Esophagus muscularis mucosa (tissue), 4 donors: ENCODE data around the gene PSMA5. TPM values are rescaled to one million over a fixed set of nuclear protein-coding genes. Genes with fewer than 3 reads are reported as not detected.
A peak's percentile ranks its signal among the peaks of the same experiment; 100 is the strongest.

ENCODE experiments used
- DNase-seq: peaks from one replicate; pipeline ENCODE4 v3.0.0-alpha.2; 2017; ENCODE audit errors: extremely low spot score
- H3K27ac ChIP-seq, 4 donors: fragments of 200-600 bp; sonication (generic); replicated peaks in 1 of 4; 1 replicate in 3 of 4; 2 replicates in 1 of 4; pipeline ENCODE4 v1.5.1; 2016 to 2019; ENCODE audit warnings: mild to moderate bottlenecking in 1 of 4
- H3K27me3 ChIP-seq, 4 donors: fragments of 200-600 bp; sonication (generic); one replicate each; pipeline versions ENCODE4 v1.5.1 to v1.6.0; 2016 to 2019
- H3K36me3 ChIP-seq, 4 donors: fragments of 200-600 bp; sonication (generic); one replicate each; pipeline ENCODE4 v1.5.1; 2016 to 2019
- H3K4me1 ChIP-seq, 4 donors: fragments of 200-600 bp; sonication (generic); one replicate each; pipeline ENCODE4 v1.5.1; 2016 to 2019
- H3K4me3 ChIP-seq, 4 donors: fragments of 200-600 bp; sonication (generic); 1 replicate in 2 of 4; 2 replicates in 2 of 4; pipeline ENCODE4 v1.5.1; 2016 to 2019; ENCODE audit warnings: mild to moderate bottlenecking in 4 of 4, moderate library complexity in 1 of 4
- H3K9me3 ChIP-seq, 4 donors: fragments of 200-600 bp; sonication (generic); 1 replicate in 3 of 4; 2 replicates in 1 of 4; pipeline ENCODE4 v1.5.1; 2016 to 2019
- EP300 ChIP-seq: sonication (generic); formaldehyde crosslinking; IDR thresholded peaks from one replicate; pipeline ENCODE4 v1.6.1; 2017; ENCODE audit warnings: antibody characterized with exemption
- POLR2A ChIP-seq: fragments of 450-650 bp; IDR thresholded peaks from one replicate; pipeline ENCODE4 v1.6.1; 2017; ENCODE audit warnings: antibody characterized with exemption, moderate library complexity, mild to moderate bottlenecking, low read depth
- POLR2AphosphoS5 ChIP-seq, 2 donors: sonication (generic); formaldehyde crosslinking; IDR thresholded peaks; one replicate each; pipeline ENCODE4 v1.6.1; 2017; ENCODE audit warnings: antibody characterized with exemption in 2 of 2
- WGBS: methylation state at CpG from one replicate; pipeline ENCODE4 v1.1.5; 2018; 5-methylcytosine and 5-hydroxymethylcytosine counted together
- intact Hi-C: fragments of 100-400 bp; cut with DNase I; formaldehyde crosslinking; loops from one replicate; pipeline ENCODE4 v1.15.1; 2023
- total RNA-seq, 4 donors: library from RNA; depleted of rRNA; stranded (reverse); fragments of >200 nt; gene quantifications; one replicate each; pipeline versions ENCODE4 v1.1.0 to v1.2.1, GENCODE V29; 2016
- TF ChIP-seq, protein P1 (sequence below), 3 experiments: fragments of 200-600 bp in 2 of 3; fragments of 450-650 bp in 1 of 3; sonication (generic) in 2 of 3; IDR thresholded peaks; one replicate each; pipeline ENCODE4 v1.5.1; 2017 to 2019; ENCODE audit warnings: antibody characterized with exemption in 3 of 3, mild to moderate bottlenecking in 2 of 3, moderate library complexity in 1 of 3

PSMA5 gene
- total RNA-seq, 4 donors from 2014 or later, result 15.8 to 29.8 (median 27.4) TPM

DNA sequence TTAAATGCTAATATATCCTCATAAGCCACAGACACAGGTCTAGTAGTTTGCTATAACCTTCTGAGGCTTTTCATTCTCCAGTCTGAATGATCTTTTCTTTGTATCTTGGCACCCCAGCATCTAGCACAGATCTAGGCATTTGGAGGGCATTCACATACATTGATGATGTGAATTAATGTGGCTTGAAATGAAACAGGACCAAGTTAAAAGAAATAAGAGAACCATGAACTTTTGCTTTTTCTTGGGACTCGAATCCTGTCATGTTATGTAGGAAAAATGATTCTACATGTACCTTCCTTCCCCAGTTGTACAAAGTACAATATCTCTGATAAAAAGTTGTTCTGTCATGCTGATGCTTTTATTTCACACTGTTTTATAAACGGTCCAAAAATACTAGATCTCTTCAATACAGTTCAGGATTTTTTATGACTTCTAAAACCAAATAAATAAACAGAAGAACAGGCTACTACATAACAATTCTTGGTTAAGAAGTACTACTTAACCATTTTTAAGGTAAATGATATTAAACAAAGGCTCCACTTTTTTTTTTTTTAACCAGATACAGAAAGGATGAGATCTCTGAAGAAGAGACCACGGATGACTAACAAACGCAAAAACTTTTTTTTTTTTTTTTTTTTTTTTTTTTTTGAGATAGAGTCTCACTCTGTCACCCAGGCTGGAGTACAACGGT lies 31.5 kb downstream of the PSMA5 start:
- Histone ChIP-seq H3K4me3 (peak overlapping the region; percentile 40 to 81 (median 71)), H3K4me1 (peaks cover 59 to 87% (median 83%) of the 10 kb centered on the region in 4 donors)
- intact Hi-C loops, result no loop called here

DNA sequence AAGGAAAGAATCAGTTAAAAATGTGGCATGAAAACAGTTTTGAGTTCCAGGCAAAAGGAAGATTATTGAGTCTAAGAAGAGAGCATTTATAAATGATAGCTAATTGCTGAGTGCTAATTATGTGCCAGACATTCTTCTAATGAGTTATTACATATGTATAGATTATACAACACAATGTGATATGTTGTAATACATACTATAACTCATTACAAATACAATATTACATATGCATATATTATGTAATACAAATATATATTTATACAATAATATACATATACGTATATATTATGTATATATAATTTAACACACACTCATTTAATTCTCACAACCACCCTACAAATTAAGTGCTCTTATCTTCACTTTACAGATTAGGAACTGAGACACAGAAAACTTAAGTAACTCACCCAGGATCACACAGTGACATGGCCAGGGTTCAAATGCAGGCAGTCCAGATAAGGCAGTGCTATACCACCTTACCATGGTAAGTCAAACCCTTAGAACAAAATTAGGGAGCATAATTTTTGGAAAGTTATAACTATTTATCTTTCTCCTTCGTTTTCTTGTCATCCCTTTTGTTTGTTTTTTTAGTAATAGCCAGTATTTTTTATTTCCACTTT lies 32.5 kb downstream of the PSMA5 start:
- Histone ChIP-seq H3K4me1 (peaks cover 61 to 90% (median 88%) of the 10 kb centered on the region in 4 donors), H3K9me3 (no peaks in the 10 kb centered on the region), H3K27me3 (no peaks in the 10 kb centered on the region), H3K36me3 (no peaks in the 10 kb centered on the region), H3K27ac (peak overlapping the region; percentile 82 to 95 (median 90)), H3K4me3 (peak overlapping the region; percentile 33 to 81 (median 58))
- TF ChIP-seq POLR2AphosphoS5 (IDR thresholded peaks at IDR 0.05), result no peak
- TF ChIP-seq, protein P1, sequence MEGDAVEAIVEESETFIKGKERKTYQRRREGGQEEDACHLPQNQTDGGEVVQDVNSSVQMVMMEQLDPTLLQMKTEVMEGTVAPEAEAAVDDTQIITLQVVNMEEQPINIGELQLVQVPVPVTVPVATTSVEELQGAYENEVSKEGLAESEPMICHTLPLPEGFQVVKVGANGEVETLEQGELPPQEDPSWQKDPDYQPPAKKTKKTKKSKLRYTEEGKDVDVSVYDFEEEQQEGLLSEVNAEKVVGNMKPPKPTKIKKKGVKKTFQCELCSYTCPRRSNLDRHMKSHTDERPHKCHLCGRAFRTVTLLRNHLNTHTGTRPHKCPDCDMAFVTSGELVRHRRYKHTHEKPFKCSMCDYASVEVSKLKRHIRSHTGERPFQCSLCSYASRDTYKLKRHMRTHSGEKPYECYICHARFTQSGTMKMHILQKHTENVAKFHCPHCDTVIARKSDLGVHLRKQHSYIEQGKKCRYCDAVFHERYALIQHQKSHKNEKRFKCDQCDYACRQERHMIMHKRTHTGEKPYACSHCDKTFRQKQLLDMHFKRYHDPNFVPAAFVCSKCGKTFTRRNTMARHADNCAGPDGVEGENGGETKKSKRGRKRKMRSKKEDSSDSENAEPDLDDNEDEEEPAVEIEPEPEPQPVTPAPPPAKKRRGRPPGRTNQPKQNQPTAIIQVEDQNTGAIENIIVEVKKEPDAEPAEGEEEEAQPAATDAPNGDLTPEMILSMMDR (IDR thresholded peaks at IDR 0.05), result no peak
- no peak for TF ChIP-seq EP300
- TF ChIP-seq POLR2A, result no peak
- no peak for DNase-seq
- intact Hi-C loops, result no loop called here
- 39% methylated on average over 2 of the region's 2 CpGs for WGBS

More for the DNA sequence above, 31.5 kb downstream of the PSMA5 start:
- no peaks in the 10 kb centered on the region for H3K27me3 ChIP-seq
- H3K27ac ChIP-seq, result peak overlapping the region; percentile 82 to 95 (median 90)
- H3K9me3 ChIP-seq, result no peaks in the 10 kb centered on the region
- WGBS, result 53% methylated on average over 5 of the region's 5 CpGs
- DNase-seq, result no peak
- TF ChIP-seq, protein P1 (IDR thresholded peaks at IDR 0.05), result no peak
- TF ChIP-seq POLR2A (no peak), POLR2AphosphoS5 (IDR thresholded peaks at IDR 0.05) (no peak), EP300 (no peak)
- H3K36me3 ChIP-seq, result no peaks in the 10 kb centered on the region

DNA sequence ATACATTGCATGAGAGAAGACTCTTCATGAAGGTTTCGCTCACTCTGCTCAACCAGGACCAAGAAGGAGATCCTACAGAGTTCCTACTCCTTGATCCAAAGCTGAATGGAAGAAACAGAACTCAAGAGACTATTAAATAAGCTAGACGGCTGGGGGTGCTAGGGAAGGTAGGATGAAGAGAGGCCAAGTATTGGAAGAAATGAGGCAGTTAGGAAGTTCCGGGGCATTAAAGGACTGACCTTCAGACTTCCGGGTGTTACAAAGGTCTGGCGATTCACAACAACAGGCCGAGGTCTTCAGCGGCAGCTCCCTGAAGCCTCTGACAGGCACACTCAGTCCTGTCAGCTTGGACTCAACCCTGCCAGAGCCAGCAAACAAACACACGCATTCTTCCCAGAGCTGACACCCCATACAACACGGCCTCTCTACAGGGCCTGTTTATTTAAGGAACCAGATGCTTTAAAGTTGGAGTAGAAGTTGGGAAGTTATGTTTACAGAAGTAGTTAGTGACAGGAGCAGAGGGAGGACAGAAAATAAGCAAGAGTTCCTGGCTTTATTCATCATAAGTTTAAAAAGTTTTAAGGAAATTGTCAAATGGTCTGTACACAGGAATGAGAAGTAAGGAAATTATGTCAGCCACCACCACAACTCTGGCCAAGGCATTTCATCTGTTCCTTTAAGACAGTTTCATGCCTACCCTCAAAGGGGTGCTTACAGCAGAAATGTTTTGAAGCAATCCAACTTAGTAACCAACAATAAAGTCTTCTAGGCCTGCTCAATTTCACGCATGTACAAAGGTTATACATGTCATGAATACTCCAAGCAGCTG lies 33.2 kb downstream of the PSMA5 start:
- peaks cover 58 to 90% (median 88%) of the 10 kb centered on the region in 4 donors for H3K4me1 ChIP-seq
- TF ChIP-seq POLR2A (no peak), POLR2AphosphoS5 (IDR thresholded peaks at IDR 0.05) (peak; percentile 74 to 81)
- WGBS, result 15% methylated on average over 10 of the region's 10 CpGs
- H3K4me3 ChIP-seq, result peak overlapping the region; percentile 33 to 81 (median 58)
- no peak for DNase-seq
- intact Hi-C loops, result no loop called here
- no peaks in the 10 kb centered on the region for H3K36me3 ChIP-seq
- no peaks in the 10 kb centered on the region for H3K9me3 ChIP-seq
- H3K27me3 ChIP-seq, result no peaks in the 10 kb centered on the region
- H3K27ac ChIP-seq, result peak overlapping the region; percentile 82 to 95 (median 90)

DNA sequence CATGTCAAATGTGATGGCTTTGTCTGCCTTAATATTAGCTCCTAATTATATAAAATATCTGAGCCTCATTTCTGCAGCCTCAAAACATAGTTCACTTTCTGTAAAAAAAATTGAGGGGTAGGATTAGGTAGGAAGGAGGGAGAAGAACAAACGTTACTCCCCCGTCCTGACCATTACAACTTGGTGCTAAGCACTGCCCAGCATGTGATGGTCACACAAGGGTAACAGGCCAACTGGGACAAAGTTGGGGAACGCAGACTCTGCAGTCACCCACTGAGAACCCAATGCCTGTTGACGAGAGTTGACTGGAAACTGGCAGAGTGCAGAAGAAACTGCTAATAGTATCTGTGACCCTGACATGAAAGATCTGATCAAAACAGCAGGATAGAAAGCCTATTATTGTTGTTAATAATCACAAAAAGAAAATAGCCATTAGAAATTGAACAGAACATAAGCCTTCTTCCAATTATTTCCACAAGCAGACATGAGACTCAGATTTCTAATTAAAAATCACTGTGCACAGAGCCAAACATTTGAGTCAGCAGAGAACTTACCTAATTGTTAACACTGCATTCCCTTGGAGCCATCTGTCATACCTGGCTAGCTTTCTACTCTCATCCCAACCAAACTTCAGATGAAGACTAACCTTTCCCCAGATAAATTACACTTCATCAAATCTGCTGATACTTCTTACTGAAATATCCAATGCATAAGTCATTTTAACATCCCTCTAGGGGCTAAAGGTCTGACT lies 34.0 kb downstream of the PSMA5 start:
- TF ChIP-seq POLR2A (no peak), POLR2AphosphoS5 (IDR thresholded peaks at IDR 0.05) (peak; percentile 49 to 57)
- Histone ChIP-seq H3K4me3 (peak overlapping the region; percentile 33 to 81 (median 58)), H3K9me3 (no peaks in the 10 kb centered on the region), H3K36me3 (no peaks in the 10 kb centered on the region), H3K27me3 (no peaks in the 10 kb centered on the region), H3K4me1 (peaks cover 61 to 98% (median 95%) of the 10 kb centered on the region in 4 donors), H3K27ac (peak overlapping the region; percentile 82 to 95 (median 90))
- DNase-seq, result no peak
- 36% methylated on average over 4 of the region's 4 CpGs for WGBS
- intact Hi-C loops, result no loop called here

DNA sequence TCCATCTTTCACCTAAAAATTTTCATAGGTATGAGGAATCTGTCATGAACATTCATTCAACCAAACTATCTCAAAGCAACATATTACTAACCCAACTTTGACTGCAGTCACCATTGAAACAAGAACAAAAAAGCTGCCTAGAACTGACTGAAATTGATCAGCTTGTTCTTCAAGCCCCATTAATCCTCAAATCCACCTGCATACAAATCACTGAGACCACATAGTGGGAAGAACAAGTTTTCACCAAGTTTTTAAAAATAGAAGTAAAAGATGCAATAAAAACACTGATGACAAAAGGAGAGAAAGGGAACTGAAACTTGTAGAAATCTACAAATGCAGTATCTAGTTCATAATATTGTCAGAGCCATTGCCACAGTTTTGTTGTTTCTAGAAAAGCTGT lies 34.6 kb downstream of the PSMA5 start:
- Histone ChIP-seq H3K4me3 (peak overlapping the region; percentile 33 to 81 (median 58)), H3K4me1 (peaks cover 64 to 100% (median 99%) of the 10 kb centered on the region in 4 donors), H3K27me3 (no peaks in the 10 kb centered on the region), H3K36me3 (no peaks in the 10 kb centered on the region), H3K9me3 (no peaks in the 10 kb centered on the region), H3K27ac (peak overlapping the region; percentile 82 to 95 (median 90))
- intact Hi-C loops, result no loop called here
- no peak for DNase-seq
- TF ChIP-seq, protein P1 (IDR thresholded peaks at IDR 0.05), result no peak
- TF ChIP-seq POLR2AphosphoS5 (IDR thresholded peaks at IDR 0.05) (no peak), POLR2A (no peak), EP300 (no peak)
